ENCODE measurements around the gene ELSPBP1.

- no peak for TF ChIP-seq CTCF (IDR thresholded peaks at IDR 0.05)
- no peak for TF ChIP-seq POLR2A (IDR thresholded peaks at IDR 0.05)
Measured at GRCh38 chr19:48029431-48029830, 35.0 kb downstream of the ELSPBP1 start.
